CD14-positive monocyte (primary cell): ENCODE measurements around the gene PRLH. TPM values are rescaled to one million over a fixed set of nuclear protein-coding genes. Genes with fewer than 3 reads are reported as not detected.

Experiments used
- DNase-seq, 3 donors: peaks; one replicate each; pipeline ENCODE4 v3.0.0-alpha.2; 2011 to 2022
- H2AFZ ChIP-seq: 2 replicates; pipeline ENCODE4 v1.6.0; 2012; ENCODE audit warnings: mild to moderate bottlenecking, low read depth, low read length, inconsistent platforms; ENCODE audit not compliant: insufficient read depth, poor library complexity, severe bottlenecking
- H3K27ac ChIP-seq, 2 donors: 1 replicate in 1 of 2; 2 replicates in 1 of 2; pipeline ENCODE4 v1.5.1; 2012 to 2013; ENCODE audit warnings: low read length in 2 of 2, control low read depth in 1 of 2, inconsistent platforms in 1 of 2, low read depth in 1 of 2, mild to moderate bottlenecking in 1 of 2
- H3K27me3 ChIP-seq, 2 donors: one replicate each; pipeline versions ENCODE4 v1.6.0 to v1.6.1; 2011 to 2013; ENCODE audit warnings: low read length in 2 of 2; ENCODE audit not compliant: control insufficient read depth in 2 of 2, insufficient read depth in 2 of 2
- H3K36me3 ChIP-seq, 2 donors: replicated peaks in 1 of 2; 1 replicate in 1 of 2; 2 replicates in 1 of 2; pipeline versions ENCODE4 v1.5.1 to v1.6.1; 2012 to 2013; ENCODE audit warnings: low read length in 2 of 2, control low read depth in 1 of 2, inconsistent platforms in 1 of 2, mild to moderate bottlenecking in 1 of 2; ENCODE audit not compliant: insufficient read depth in 2 of 2, control insufficient read depth in 1 of 2
- H3K4me1 ChIP-seq, 2 donors: 1 replicate in 1 of 2; 2 replicates in 1 of 2; pipeline versions ENCODE4 v1.5.1 to v1.6.1; 2012 to 2013; ENCODE audit warnings: low read length in 2 of 2, control low read depth in 1 of 2, inconsistent platforms in 1 of 2, mild to moderate bottlenecking in 1 of 2, moderate library complexity in 1 of 2; ENCODE audit not compliant: insufficient read depth in 2 of 2, control insufficient read depth in 1 of 2
- H3K4me2 ChIP-seq: replicated peaks from 2 replicates; pipeline ENCODE3; 2012; ENCODE audit warnings: low read length, moderate library complexity, mild to moderate bottlenecking; ENCODE audit not compliant: poor library complexity, severe bottlenecking; ENCODE audit errors: extremely low read depth
- H3K4me3 ChIP-seq, 3 experiments: fragments of 200-600 bp in 1 of 3; sonication (generic) in 1 of 3; replicated peaks in 1 of 3; 1 replicate in 2 of 3; 2 replicates in 1 of 3; pipeline ENCODE4 v1.5.1; 2011 to 2013; ENCODE audit warnings: low read length in 3 of 3, mild to moderate bottlenecking in 3 of 3, control low read depth in 2 of 3, low read depth in 2 of 3, inconsistent platforms in 1 of 3, moderate library complexity in 1 of 3
- H3K79me2 ChIP-seq: 2 replicates; pipeline ENCODE4 v1.6.0; 2012; ENCODE audit warnings: mild to moderate bottlenecking, control low read depth, inconsistent platforms, low read length, moderate library complexity; ENCODE audit not compliant: insufficient read depth
- H3K9ac ChIP-seq: 2 replicates; pipeline ENCODE4 v1.6.0; 2017; ENCODE audit warnings: low read length, mild to moderate bottlenecking; ENCODE audit not compliant: insufficient read depth, poor library complexity, severe bottlenecking
- H3K9me3 ChIP-seq, 2 donors: replicated peaks in 1 of 2; 1 replicate in 1 of 2; 2 replicates in 1 of 2; pipeline versions ENCODE4 v1.5.1 to v1.6.1; 2012 to 2013; ENCODE audit warnings: low read length in 2 of 2, control low read depth in 1 of 2; ENCODE audit not compliant: control insufficient read depth in 1 of 2, insufficient read depth in 1 of 2
- H4K20me1 ChIP-seq: 2 replicates; pipeline ENCODE4 v1.6.0; 2012; ENCODE audit warnings: mild to moderate bottlenecking, low read length, control low read depth, moderate library complexity; ENCODE audit not compliant: insufficient read depth
- H3K27ac Mint-ChIP-seq, 7 donors: one replicate each; pipeline ENCODE4 v1.8.0; 2020; ENCODE audit warnings: mild to moderate bottlenecking in 7 of 7, mixed read lengths in 7 of 7, moderate library complexity in 6 of 7, inconsistent platforms in 2 of 7
- H3K27me3 Mint-ChIP-seq, 3 donors: one replicate each; pipeline ENCODE4 v1.8.0; 2021 to 2022; ENCODE audit warnings: low read depth in 3 of 3, mild to moderate bottlenecking in 3 of 3, mixed read lengths in 3 of 3, moderate library complexity in 3 of 3, inconsistent platforms in 1 of 3
- H3K36me3 Mint-ChIP-seq, 2 donors: one replicate each; pipeline ENCODE4 v1.8.0; 2020; ENCODE audit warnings: mixed read lengths in 2 of 2, inconsistent platforms in 1 of 2, mild to moderate bottlenecking in 1 of 2
- H3K4me1 Mint-ChIP-seq: one replicate; pipeline ENCODE4 v1.8.0; 2020; ENCODE audit warnings: mild to moderate bottlenecking, mixed read lengths
- H3K4me3 Mint-ChIP-seq, 2 donors: one replicate each; pipeline ENCODE4 v1.8.0; 2020; ENCODE audit warnings: mild to moderate bottlenecking in 2 of 2, mixed read lengths in 2 of 2, moderate library complexity in 1 of 2
- H3K9me3 Mint-ChIP-seq, 7 donors: one replicate each; pipeline ENCODE4 v1.8.0; 2020 to 2022; ENCODE audit warnings: mixed read lengths in 7 of 7, mild to moderate bottlenecking in 6 of 7, moderate library complexity in 6 of 7, inconsistent platforms in 2 of 7
- CTCF ChIP-seq: fragments of 200-600 bp; IDR thresholded peaks from one replicate; pipeline ENCODE4 v1.8.0; 2022; ENCODE audit warnings: antibody characterized with exemption, mild to moderate bottlenecking
- WGBS: methylation state at CpG from one replicate; pipeline ENCODE4 v1.1.5; 2013; ENCODE audit warnings: missing lambda C conversion rate; ENCODE audit not compliant: insufficient coverage; 5-methylcytosine and 5-hydroxymethylcytosine counted together
- intact Hi-C, 2 donors: fragments of 100-400 bp; cut with micrococcal nuclease; formaldehyde crosslinking; loops; one replicate each; pipeline versions ENCODE4 v1.15.0 to v1.15.1; 2023
- polyA minus RNA-seq: library from RNA; depleted of rRNA, polyadenylated mRNA; stranded (reverse); fragments of >200 nt; gene quantifications from 2 replicates; pipeline ENCODE4 v1.2.3, GENCODE V29; 2012
- polyA plus RNA-seq, 3 donors: library from polyadenylated mRNA; depleted of rRNA in 1 of 3; unstranded in 2 of 3; stranded (reverse) in 1 of 3; fragments of 300-500 nt in 2 of 3; fragments of >200 nt in 1 of 3; fragmentation: Illumina TruSeq in 2 of 3; gene quantifications; 1 replicate in 2 of 3; 2 replicates in 1 of 3; pipeline ENCODE4 v1.2.3, GENCODE V29; 2012 to 2021
- total RNA-seq, 12 experiments: library from RNA in 1 of 12; stranded (reverse) in 1 of 12; fragments of 120-200 nt in 1 of 12; gene quantifications; one replicate each; pipeline ENCODE4 v1.2.4 and lab custom pipeline; 2013 to 2026; ENCODE audit warnings: mixed read lengths in 6 of 12, inconsistent platforms in 1 of 12

The PRLH gene, protein sequence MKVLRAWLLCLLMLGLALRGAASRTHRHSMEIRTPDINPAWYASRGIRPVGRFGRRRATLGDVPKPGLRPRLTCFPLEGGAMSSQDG
- total RNA-seq (2013) = not detected
- polyA plus RNA-seq = not detected
- polyA minus RNA-seq = not detected in 2 replicates
- total RNA-seq (lab: John Stamatoyannopoulos, UW) = 0 to 0.12 (median 0) reads per million in 11 experiments

GRCh38 chr2:237566401-237567235, at the start of gene PRLH:
Gene PRLH, plus strand, starts transcription at chr2:237566574. Its CDS starts 0 bp downstream, at chr2:237566574.
- intact Hi-C loops = no loop called here
- Histone ChIP-seq H3K9me3 (no peaks in the 10 kb centered on the region), H3K27me3 (no peaks in the 10 kb centered on the region), H3K4me2 (no peak within 1 kb of the TSS), H3K9ac (no peak within 1 kb of the TSS), H3K4me1 (no peaks in the 10 kb centered on the region), H3K27ac (no peak within 1 kb of the TSS), H3K4me3 (no peak within 1 kb of the TSS), H2AFZ (no peak within 1 kb of the TSS), H3K36me3 (no peaks in the 10 kb centered on the region), H3K79me2 (no peaks in the 10 kb centered on the region), H4K20me1 (no peaks in the 10 kb centered on the region)
- Mint-ChIP-seq H3K9me3 (peaks cover 0 to 4% (median 0%) of the 10 kb centered on the region in 7 donors), H3K4me3 (no peak within 1 kb of the TSS), H3K27ac (no peak within 1 kb of the TSS), H3K27me3 (peaks cover 2 to 6% (median 5%) of the 10 kb centered on the region in 3 donors), H3K36me3 (no peaks in the 10 kb centered on the region), H3K4me1 (peaks cover under 1% of the 10 kb centered on the region)
- TF ChIP-seq CTCF = no peak
- 81% methylated on average over 28 of the region's 32 CpGs for WGBS
- no peak for DNase-seq

DNA sequence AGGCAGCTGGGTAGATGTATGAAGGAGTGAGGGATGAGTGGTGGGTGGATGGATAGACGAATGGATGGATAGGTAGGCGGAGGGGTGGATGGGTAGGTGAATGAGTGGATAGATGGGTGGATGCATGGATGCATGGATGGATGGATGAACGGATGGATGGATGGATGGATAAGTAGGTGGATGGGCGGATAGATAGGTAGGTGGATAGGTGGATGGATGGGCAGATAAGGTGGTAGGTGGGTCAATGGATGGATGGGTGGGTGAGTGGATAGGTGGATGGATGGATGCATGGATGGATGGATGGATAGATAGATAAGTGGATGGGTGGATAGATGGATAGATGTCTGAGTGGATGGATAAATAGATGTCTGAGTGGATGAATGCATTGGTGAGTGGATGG, 49.2 kb upstream of the PRLH start:
- Histone ChIP-seq H4K20me1 (no peaks in the 10 kb centered on the region), H3K27ac (no peak overlapping the region), H3K27me3 (no peaks in the 10 kb centered on the region), H3K4me2 (no peak overlapping the region), H2AFZ (no peak overlapping the region), H3K4me3 (no peak overlapping the region), H3K9ac (no peak overlapping the region), H3K79me2 (no peaks in the 10 kb centered on the region), H3K36me3 (no peaks in the 10 kb centered on the region), H3K9me3 (no peaks in the 10 kb centered on the region), H3K4me1 (no peaks in the 10 kb centered on the region)
- peaks cover 0 to 2% (median 0%) of the 10 kb centered on the region in 7 donors for H3K9me3 Mint-ChIP-seq
- TF ChIP-seq CTCF = no peak
- DNase-seq = no peak
- H3K4me1 Mint-ChIP-seq = no peaks in the 10 kb centered on the region
- H3K36me3 Mint-ChIP-seq = no peaks in the 10 kb centered on the region
- 89% methylated on average over 4 of the region's 4 CpGs for WGBS
- H3K4me3 Mint-ChIP-seq = no peak overlapping the region
- H3K27me3 Mint-ChIP-seq = peaks cover 2 to 3% (median 2%) of the 10 kb centered on the region in 3 donors
- intact Hi-C loops = loop anchor here in 1 of 2 donors (10.0 kb wide), 1 partner anchor 258 kb away; no protein-coding TSS in a partner anchor
- no peak overlapping the region for H3K27ac Mint-ChIP-seq
